Measurements from ENCODE around the gene SMIM45.

The SMIM45 gene

GRCh38 chr22:41989246-41989645, 37.3 kb downstream of the SMIM45 start:
- H3K36me3 ChIP-seq = peaks cover 0 to 50% (median 0%) of the 10 kb centered on the region in 3 donors
- no peaks in the 10 kb centered on the region for H3K9me3 ChIP-seq
- no peaks in the 10 kb centered on the region for H3K27me3 ChIP-seq
- H3K4me1 ChIP-seq = no peaks in the 10 kb centered on the region
- no peak overlapping the region for H3K4me3 ChIP-seq
- H3K27ac ChIP-seq = no peak overlapping the region
- WGBS, 2 donors = 66 to 72% methylated on average over 4 of the region's 4 CpGs
- no peak for DNase-seq (ENCODE audit: low spot score in 2 of 2)
- no peak for TF ChIP-seq CTCF (IDR thresholded peaks at IDR 0.05)

- Histone ChIP-seq H3K9me3 (no peaks in the 10 kb centered on the region), H3K4me3 (no peak overlapping the region), H3K27me3 (no peaks in the 10 kb centered on the region), H3K4me1 (no peaks in the 10 kb centered on the region), H3K36me3 (peaks cover 0 to 61% (median 0%) of the 10 kb centered on the region in 3 donors), H3K27ac (no peak overlapping the region)
- 92 to 94% methylated on average over 7 of the region's 7 CpGs for WGBS, 2 donors
- no peak for DNase-seq (ENCODE audit: low spot score in 2 of 2)
- TF ChIP-seq POLR2A (IDR thresholded peaks at IDR 0.05) (no peak), CTCF (IDR thresholded peaks at IDR 0.05) (no peak), EP300 (IDR thresholded peaks at IDR 0.05) (no peak)
Measured at GRCh38 chr22:41991111-41991510, 39.2 kb downstream of the SMIM45 start.

- H3K27me3 ChIP-seq = no peaks in the 10 kb centered on the region
- 88 to 94% methylated on average over 5 of the region's 5 CpGs for WGBS, 2 donors
Measured at GRCh38 chr22:41992496-41992895, 40.5 kb downstream of the SMIM45 start.

GRCh38 chr22:41995211-41995610, 43.3 kb downstream of the SMIM45 start:
- H3K36me3 ChIP-seq = peaks cover 0 to 40% (median 0%) of the 10 kb centered on the region in 3 donors
- WGBS, 2 donors = 65 to 70% methylated on average over 3 of the region's 3 CpGs
- no peak for DNase-seq (ENCODE audit: low spot score in 2 of 2)
- TF ChIP-seq EP300 (IDR thresholded peaks at IDR 0.05) = no peak
- TF ChIP-seq CTCF (IDR thresholded peaks at IDR 0.05) = no peak
- TF ChIP-seq POLR2A (IDR thresholded peaks at IDR 0.05) = no peak
- H3K4me1 ChIP-seq = peaks cover 0 to 12% (median 4%) of the 10 kb centered on the region in 4 donors
- H3K9me3 ChIP-seq = no peaks in the 10 kb centered on the region
- no peak overlapping the region for H3K27ac ChIP-seq
- H3K4me3 ChIP-seq = no peak overlapping the region
- H3K27me3 ChIP-seq = no peaks in the 10 kb centered on the region

More at GRCh38 chr22:41992496-41992895, 40.5 kb downstream of the SMIM45 start:
- Histone ChIP-seq H3K4me3 (no peak overlapping the region), H3K9me3 (no peaks in the 10 kb centered on the region), H3K36me3 (peaks cover 0 to 61% (median 0%) of the 10 kb centered on the region in 3 donors), H3K4me1 (no peaks in the 10 kb centered on the region), H3K27ac (no peak overlapping the region)
- no peak for DNase-seq (ENCODE audit: low spot score in 2 of 2)
- TF ChIP-seq POLR2A (IDR thresholded peaks at IDR 0.05) = no peak
- no peak for TF ChIP-seq EP300 (IDR thresholded peaks at IDR 0.05)
- no peak for TF ChIP-seq CTCF (IDR thresholded peaks at IDR 0.05)

- Histone ChIP-seq H3K27ac (no peak overlapping the region), H3K4me1 (peaks cover 0 to 12% (median 4%) of the 10 kb centered on the region in 4 donors), H3K4me3 (no peak overlapping the region), H3K9me3 (peaks cover 0 to 5% (median 0%) of the 10 kb centered on the region in 4 donors), H3K36me3 (peaks cover 0 to 43% (median 0%) of the 10 kb centered on the region in 3 donors), H3K27me3 (no peaks in the 10 kb centered on the region)
- WGBS, 2 donors = 74 to 75% methylated on average over 5 of the region's 5 CpGs
- DNase-seq (ENCODE audit: low spot score in 2 of 2) = no peak
- TF ChIP-seq POLR2A (IDR thresholded peaks at IDR 0.05) (no peak), EP300 (IDR thresholded peaks at IDR 0.05) (no peak), CTCF (IDR thresholded peaks at IDR 0.05) (no peak)
Measured at GRCh38 chr22:41996826-41997225, 44.9 kb downstream of the SMIM45 start.
